Erythroblast (primary cell): Measurements from ENCODE around the gene LRP5.

ENCODE experiments used
- GATA1 ChIP-seq: IDR thresholded peaks from 2 replicates; pipeline ENCODE4 v1.6.1; 2011; ENCODE audit warnings: low read depth, mild to moderate bottlenecking, control low read depth, low read length, moderate library complexity
- POLR2A ChIP-seq: IDR thresholded peaks from 2 replicates; pipeline ENCODE4 v1.6.1; 2011; ENCODE audit warnings: mild to moderate bottlenecking, low read length

GRCh38 chr11:68454767-68455166, 142.4 kb downstream of the LRP5 start:
- TF ChIP-seq POLR2A: no peak
- no peak for TF ChIP-seq GATA1
